A549 (cell line): ENCODE measurements around the gene TMEM238L. TPM values are rescaled to one million over a fixed set of nuclear protein-coding genes. Genes with fewer than 3 reads are reported as not detected.

Experiments
- ATAC-seq, 2 experiments: fragments of 200-7000 bp in 1 of 2; fragments of >200 bp in 1 of 2; cut with Nextera tagmentation in 1 of 2; cut with Tn5 transposase in 1 of 2; 3 replicates each; pipeline versions ENCODE4 v1.8.0 to v1.9.1; 2018 to 2020; ENCODE audit warnings: mild to moderate bottlenecking in 1 of 2, moderate library complexity in 1 of 2
- CTCF ChIA-PET: fragments of 300-600 bp; sonication (Branson Sonifier 250); formaldehyde crosslinking; extraction: SDS; loops from one replicate; lab custom pipeline; 2021; ENCODE audit warnings: antibody characterized with exemption, inconsistent platforms; lab: Yijun Ruan, JAX
- POLR2A ChIA-PET: fragments of 350-600 bp; formaldehyde crosslinking; extraction: SDS; loops from one replicate; lab custom pipeline; 2021; ENCODE audit warnings: antibody characterized with exemption, inconsistent platforms; lab: Yijun Ruan, JAX
- DNase-seq, 2 experiments: peaks; one replicate each; pipeline versions ENCODE4 v3.0.0 to v3.0.0-alpha.2; 2011 to 2016; ENCODE audit warnings: low read depth in 1 of 2, low spot score in 1 of 2
- FAIRE-seq: peaks from 2 replicates; lab custom pipeline; 2011; peaks lifted over from hg19 to GRCh38; lab: Jason Lieb, UNC
- H3K27ac ChIP-seq, 2 experiments: fragments of >200 bp; sonication (Bioruptor Twin); formaldehyde crosslinking; 3 replicates each; pipeline ENCODE4 v1.5.1; 2016 to 2017
- H3K4me1 ChIP-seq: fragments of >200 bp; sonication (Bioruptor Twin); formaldehyde crosslinking; 3 replicates; pipeline ENCODE4 v1.6.1; 2016
- H3K4me2 ChIP-seq: fragments of >200 bp; sonication (Bioruptor Twin); formaldehyde crosslinking; 3 replicates; pipeline ENCODE4 v1.6.1; 2016
- H3K4me3 ChIP-seq: fragments of >200 bp; sonication (Bioruptor Twin); formaldehyde crosslinking; 3 replicates; pipeline ENCODE4 v1.5.1; 2016
- H3K9me3 ChIP-seq: fragments of >200 bp; sonication (Bioruptor Twin); formaldehyde crosslinking; 3 replicates; pipeline ENCODE4 v1.6.1; 2016
- ATOH8 ChIP-seq: fragments of 250-450 bp; sonication (Bioruptor Pico); IDR thresholded peaks from 2 replicates; pipeline ENCODE4 v1.5.0; 2020; ENCODE audit warnings: low read depth, mild to moderate bottlenecking, moderate library complexity
- BCL3 ChIP-seq: fragments of >200 bp; sonication (Bioruptor Twin); formaldehyde crosslinking; IDR thresholded peaks from 3 replicates; pipeline ENCODE4 v1.6.1; 2016
- BHLHE40 ChIP-seq: IDR thresholded peaks from 2 replicates; pipeline ENCODE4 v1.6.1; 2012; ENCODE audit warnings: low read depth, low read length, inconsistent platforms
- CBX2 ChIP-seq: fragments of 200-600 bp; sonication (generic); IDR thresholded peaks from 2 replicates; pipeline ENCODE4 v1.6.1; 2016; ENCODE audit warnings: low read depth, mild to moderate bottlenecking, borderline replicate concordance
- CEBPB ChIP-seq, 2 experiments: fragments of >200 bp in 1 of 2; sonication (Bioruptor Twin) in 1 of 2; formaldehyde crosslinking in 1 of 2; IDR thresholded peaks; 2 replicates each; pipeline ENCODE4 v1.6.1; 2012 to 2016
- CHD2 ChIP-seq: fragments of 150-350 bp; IDR thresholded peaks from 2 replicates; pipeline ENCODE4 v1.6.1; 2014; ENCODE audit warnings: low read length; ENCODE audit not compliant: partially characterized antibody
- CTCF ChIP-seq: fragments of >200 bp; sonication (Bioruptor Twin); formaldehyde crosslinking; IDR thresholded peaks from 3 replicates; pipeline ENCODE4 v1.5.1; 2016
- EHF ChIP-seq: fragments of 250-450 bp; sonication (Bioruptor Pico); IDR thresholded peaks from 2 replicates; pipeline ENCODE4 v1.5.0; 2020; ENCODE audit warnings: mild to moderate bottlenecking
- EHMT2 ChIP-seq: fragments of 200-600 bp; sonication (generic); IDR thresholded peaks from 2 replicates; pipeline ENCODE4 v1.6.1; 2016; ENCODE audit warnings: antibody characterized with exemption, low read depth, mild to moderate bottlenecking, moderate library complexity
- EP300 ChIP-seq, 2 experiments: fragments of >200 bp; sonication (Bioruptor Twin); formaldehyde crosslinking; IDR thresholded peaks; 2 replicates in 1 of 2; 3 replicates in 1 of 2; pipeline ENCODE4 v1.6.1; 2016 to 2017
- ESRRA ChIP-seq: fragments of 150-350 bp; IDR thresholded peaks from 2 replicates; pipeline ENCODE4 v1.6.1; 2014; ENCODE audit warnings: mild to moderate bottlenecking, low read length, borderline replicate concordance
- FOSB ChIP-seq: fragments of 250-450 bp; sonication (Bioruptor Pico); IDR thresholded peaks from 2 replicates; pipeline ENCODE4 v1.5.0; 2020; ENCODE audit warnings: mild to moderate bottlenecking, moderate library complexity
- FOSL2 ChIP-seq, 2 experiments: fragments of 450-650 bp in 1 of 2; fragments of >200 bp in 1 of 2; sonication (Bioruptor Twin) in 1 of 2; formaldehyde crosslinking; IDR thresholded peaks; 2 replicates each; pipeline versions ENCODE4 v1.5.0 to v1.6.1; 2016 to 2020; ENCODE audit warnings: mild to moderate bottlenecking in 1 of 2, moderate library complexity in 1 of 2
- FOXS1 ChIP-seq: fragments of 250-450 bp; sonication (Bioruptor Pico); IDR thresholded peaks from 2 replicates; pipeline ENCODE4 v1.5.0; 2020; ENCODE audit warnings: mild to moderate bottlenecking, moderate library complexity
- GATA3 ChIP-seq: IDR thresholded peaks from 2 replicates; pipeline ENCODE4 v1.6.1; 2012; ENCODE audit warnings: borderline replicate concordance
- HES2 ChIP-seq: fragments of >200 bp; sonication (Bioruptor Twin); formaldehyde crosslinking; IDR thresholded peaks from 2 replicates; pipeline ENCODE4 v1.6.1; 2016
- HOXA7 ChIP-seq: fragments of 250-450 bp; sonication (Bioruptor Pico); IDR thresholded peaks from 2 replicates; pipeline ENCODE4 v1.5.0; 2020; ENCODE audit warnings: mild to moderate bottlenecking, moderate library complexity
- HOXB13 ChIP-seq: fragments of 250-450 bp; sonication (Bioruptor Pico); IDR thresholded peaks from 2 replicates; pipeline ENCODE4 v1.5.0; 2020; ENCODE audit warnings: low read depth, mild to moderate bottlenecking, moderate library complexity
- HOXB5 ChIP-seq: fragments of 250-450 bp; sonication (Bioruptor Pico); IDR thresholded peaks from 2 replicates; pipeline ENCODE4 v1.5.0; 2020; ENCODE audit warnings: mild to moderate bottlenecking, moderate library complexity
- JUN ChIP-seq, 2 experiments: fragments of >200 bp; sonication (Bioruptor Twin); formaldehyde crosslinking; IDR thresholded peaks; 2 replicates in 1 of 2; 3 replicates in 1 of 2; pipeline ENCODE4 v1.6.1; 2016 to 2017
- KDM5A ChIP-seq: fragments of 200-600 bp; sonication (generic); IDR thresholded peaks from 2 replicates; pipeline ENCODE4 v1.6.1; 2016; ENCODE audit warnings: antibody characterized with exemption, mild to moderate bottlenecking
- MAFK ChIP-seq: fragments of 450-650 bp; IDR thresholded peaks from 2 replicates; pipeline ENCODE4 v1.6.1; 2014; ENCODE audit not compliant: partially characterized antibody
- MYC ChIP-seq: IDR thresholded peaks from 2 replicates; pipeline ENCODE4 v1.6.1; 2012; ENCODE audit warnings: mild to moderate bottlenecking, inconsistent platforms, low read length, improper control_type of control experiment, borderline replicate concordance
- NFE2L2 ChIP-seq: fragments of 150-350 bp; conservative IDR thresholded peaks from 2 replicates; pipeline ENCODE4 v1.6.1; 2014; ENCODE audit warnings: low read length
- PHF8 ChIP-seq: fragments of 200-600 bp; sonication (generic); IDR thresholded peaks from 2 replicates; pipeline ENCODE4 v1.6.1; 2016; ENCODE audit warnings: low read depth, mild to moderate bottlenecking, antibody characterized with exemption, moderate library complexity, borderline replicate concordance
- RAD21 ChIP-seq, 2 experiments: fragments of >200 bp in 1 of 2; sonication (Bioruptor Twin) in 1 of 2; formaldehyde crosslinking in 1 of 2; IDR thresholded peaks in 1 of 2; conservative IDR thresholded peaks in 1 of 2; 2 replicates in 1 of 2; 3 replicates in 1 of 2; pipeline ENCODE4 v1.6.1; 2012 to 2018; ENCODE audit warnings: inconsistent platforms in 1 of 2
- RARB ChIP-seq: fragments of 250-450 bp; sonication (Bioruptor Pico); IDR thresholded peaks from 2 replicates; pipeline ENCODE4 v1.8.0; 2021; ENCODE audit warnings: mild to moderate bottlenecking, moderate library complexity
- SMC3 ChIP-seq: fragments of >200 bp; sonication (Bioruptor Twin); formaldehyde crosslinking; IDR thresholded peaks from 3 replicates; pipeline ENCODE4 v1.6.1; 2018; ENCODE audit warnings: inconsistent platforms
- ZC3H11A ChIP-seq: fragments of 450-650 bp; IDR thresholded peaks from 2 replicates; pipeline ENCODE4 v1.6.1; 2014; ENCODE audit warnings: antibody characterized with exemption, mild to moderate bottlenecking
- ZNF302 ChIP-seq: fragments of 250-450 bp; sonication (Bioruptor Pico); IDR thresholded peaks from 2 replicates; pipeline ENCODE4 v1.9.0; 2021; ENCODE audit warnings: inconsistent platforms, mild to moderate bottlenecking, moderate library complexity
- ZSCAN20 ChIP-seq: fragments of 250-450 bp; sonication (Bioruptor Pico); IDR thresholded peaks from 2 replicates; pipeline ENCODE4 v1.8.0; 2022; ENCODE audit warnings: mild to moderate bottlenecking, moderate library complexity
- WGBS: methylation state at CpG from one replicate; pipeline ENCODE4 v1.1.6; 2017; ENCODE audit errors: missing lambda C conversion rate; 5-methylcytosine and 5-hydroxymethylcytosine counted together
- polyA plus RNA-seq, 4 experiments: library from polyadenylated mRNA; depleted of rRNA in 3 of 4; stranded (reverse); fragments of >200 nt; fragmentation: RNase III in 1 of 4; extraction: RNeasy Plus Mini Kit Qiagen cat#74134 plus additional on column Dnase treatment in 1 of 4; gene quantifications; 2 replicates in 3 of 4; 3 replicates in 1 of 4; pipeline ENCODE4 v1.2.3, GENCODE V29; 2011 to 2017
- TF ChIP-seq, protein P1 (sequence below): IDR thresholded peaks from 2 replicates; pipeline ENCODE4 v1.6.1; 2012; ENCODE audit warnings: low read depth, borderline replicate concordance
- TF ChIP-seq, protein P2 (sequence below): IDR thresholded peaks from 2 replicates; pipeline ENCODE4 v1.6.1; 2012

TMEM238L gene
- polyA plus RNA-seq, 2 of the 4 experiments (the other 2 are of a cell fraction): not detected

- Histone ChIP-seq H3K27ac (no peak overlapping the region), H3K4me1 (no peaks in the 10 kb centered on the region), H3K4me3 (no peak overlapping the region; the same call in 2 of the 3 replicates), H3K9me3 (no peaks in the 10 kb centered on the region), H3K4me2 (peak overlapping the region; percentile 80)
- no peak for TF ChIP-seq SMC3
- TF ChIP-seq ZNF302 (CRISPR knock-in tag): no peak
- FAIRE-seq: no peak
- POLR2A ChIA-PET: no interaction called here
- no peak for DNase-seq
- CTCF ChIA-PET: interaction anchor here (0.6 to 7.9 kb wide), 33 partner anchors 8 to 747 kb away, joined by 3 to 127 read pairs (median 5); partner anchors contain the start of gene TMEM220
- 18% methylated on average over 6 of the region's 6 CpGs for WGBS
- no peak for ATAC-seq
Observed at GRCh38 chr17:10845388-10845751, 41.5 kb upstream of the TMEM238L start.

- ATAC-seq (peak; percentile 91 to 98), FAIRE-seq (peak; percentile 82), DNase-seq (peak; percentile 82 to 86)
- H3K9me3 ChIP-seq: no peaks in the 10 kb centered on the region
- WGBS: 7% methylated on average over 28 of the region's 28 CpGs
- peak overlapping the region; percentile 38 for H3K4me3 ChIP-seq
- ChIA-PET POLR2A (no interaction called here), CTCF (interaction anchor here (0.6 to 7.9 kb wide), 61 partner anchors 8 to 1148 kb away, joined by 3 to 127 read pairs (median 4); partner anchors contain the start of gene TMEM220)
- peak overlapping the region; percentile 80 for H3K4me2 ChIP-seq
- peak overlapping the region; percentile 34 to 77 for H3K27ac ChIP-seq
- no peaks in the 10 kb centered on the region for H3K4me1 ChIP-seq
- TF ChIP-seq PHF8: no peak
- peak; percentile 97 for TF ChIP-seq CTCF
- no peak for TF ChIP-seq FOSL2 (IDR thresholded peaks at IDR 0.05)
- TF ChIP-seq FOSL2 (CRISPR knock-in tag; IDR thresholded peaks at IDR 0.05): no peak
- TF ChIP-seq, protein P1, sequence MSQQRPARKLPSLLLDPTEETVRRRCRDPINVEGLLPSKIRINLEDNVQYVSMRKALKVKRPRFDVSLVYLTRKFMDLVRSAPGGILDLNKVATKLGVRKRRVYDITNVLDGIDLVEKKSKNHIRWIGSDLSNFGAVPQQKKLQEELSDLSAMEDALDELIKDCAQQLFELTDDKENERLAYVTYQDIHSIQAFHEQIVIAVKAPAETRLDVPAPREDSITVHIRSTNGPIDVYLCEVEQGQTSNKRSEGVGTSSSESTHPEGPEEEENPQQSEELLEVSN: no peak
- TF ChIP-seq HES2: no peak
- TF ChIP-seq ZC3H11A: no peak
- no peak for TF ChIP-seq FOXS1 (CRISPR knock-in tag)
- no peak for TF ChIP-seq ESRRA
- no peak for TF ChIP-seq CBX2
- no peak for TF ChIP-seq MYC
- no peak for TF ChIP-seq HOXB5 (CRISPR knock-in tag)
- no peak for TF ChIP-seq ZSCAN20 (CRISPR knock-in tag)
- no peak for TF ChIP-seq FOSB
- no peak for TF ChIP-seq JUN (IDR thresholded peaks at IDR 0.05)
- no peak for TF ChIP-seq ATOH8 (CRISPR knock-in tag)
- no peak for TF ChIP-seq CHD2
- TF ChIP-seq EP300 (IDR thresholded peaks at IDR 0.05): no peak
- TF ChIP-seq HOXA7: no peak
- no peak for TF ChIP-seq NFE2L2
- TF ChIP-seq EHMT2: no peak
- no peak for TF ChIP-seq KDM5A
- TF ChIP-seq BHLHE40: no peak
- TF ChIP-seq MAFK: no peak
- TF ChIP-seq SMC3: peak; percentile 94
- TF ChIP-seq HOXB13 (CRISPR knock-in tag): no peak
- no peak for TF ChIP-seq RARB (CRISPR knock-in tag)
- no peak for TF ChIP-seq BCL3
- no peak for TF ChIP-seq EHF
- TF ChIP-seq RAD21 (conservative IDR thresholded peaks at IDR 0.05 in 1 of 2, IDR thresholded peaks at IDR 0.05 in 1 of 2): peak; percentile 90 to 93
- TF ChIP-seq GATA3: no peak
- TF ChIP-seq CEBPB (IDR thresholded peaks at IDR 0.05): no peak
- TF ChIP-seq, protein P2, sequence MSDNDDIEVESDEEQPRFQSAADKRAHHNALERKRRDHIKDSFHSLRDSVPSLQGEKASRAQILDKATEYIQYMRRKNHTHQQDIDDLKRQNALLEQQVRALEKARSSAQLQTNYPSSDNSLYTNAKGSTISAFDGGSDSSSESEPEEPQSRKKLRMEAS: 0 out of 2 replicates have a peak, but pooled peaks have one; percentile 26
Observed at GRCh38 chr17:10844621-10845387, 40.9 kb upstream of the TMEM238L start.
